SK-MEL-5 (cell line): ENCODE measurements around the gene NRAS. TPM values are rescaled to one million over a fixed set of nuclear protein-coding genes. Genes with fewer than 3 reads are reported as not detected.
"Not testable (repeated sequence)": the region's sequence is repeated elsewhere in the genome, so short reads cannot be mapped to it uniquely, and the experiment has no call there.

Experiments
- DNase-seq: peaks from one replicate; pipeline ENCODE4 v3.0.0-alpha.2; 2016; ENCODE audit warnings: low read depth, low spot score
- in situ Hi-C: cut with HindIII; loops from 2 replicates; pipeline ENCODE4 v1.10.0; 2016; ENCODE audit warnings: low sequenced_read_pairs, high pct_unique_total_duplicates, low pct_unique_long_range_greater_than_20kb
- polyA plus RNA-seq, 2 experiments: library from polyadenylated mRNA; depleted of rRNA; stranded (reverse); fragments of >200 nt; gene quantifications; 2 replicates each; pipeline ENCODE4 v1.2.3, GENCODE V29; 2015
- total RNA-seq: library from RNA; depleted of rRNA; stranded (reverse); fragments of >200 nt; shearing (Covaris generic); gene quantifications from 2 replicates; pipeline ENCODE4 v1.2.3, GENCODE V29; 2014; rRNA removed

NRAS gene
- 69.2 and 70.4 TPM in 2 replicates for total RNA-seq
- polyA plus RNA-seq (2015; cell fraction: cytosol; rRNA removed): 30.3 and 38.8 TPM in 2 replicates
- polyA plus RNA-seq (2015; cell fraction: nucleus; rRNA removed): 13.3 and 13.7 TPM in 2 replicates

GRCh38 chr1:114716304-114717170 is at the start of gene NRAS:
TSS of gene NRAS (minus strand) at chr1:114716771. CDS start at chr1:114716160, 611 bp downstream.
- in situ Hi-C loops: no loop called here
- DNase-seq: peak; percentile 87

GRCh38 chr1:114764689-114765088 is 48.1 kb upstream of the NRAS start:
- in situ Hi-C loops: no loop called here
- peak; percentile 23 for DNase-seq

- in situ Hi-C loops: no loop called here
- no peak for DNase-seq
Measured at GRCh38 chr1:114758256-114758832, 41.8 kb upstream of the NRAS start.

GRCh38 chr1:114757455-114758255 is 41.1 kb upstream of the NRAS start, which contains the start of gene CSDE1:
TSS of gene CSDE1 (minus strand) at chr1:114757984. CDS start at chr1:114739890, 18,094 bp downstream.
- DNase-seq: peak; percentile 98
- in situ Hi-C loops: no loop called here

GRCh38 chr1:114756949-114757454 is 40.4 kb upstream of the NRAS start:
- in situ Hi-C loops: no loop called here
- peak; percentile 8 for DNase-seq

GRCh38 chr1:114756009-114756892 is 39.7 kb upstream of the NRAS start:
- DNase-seq: no peak

GRCh38 chr1:114755006-114755931 is 38.7 kb upstream of the NRAS start:
- in situ Hi-C loops: no loop called here
- no peak for DNase-seq

More at GRCh38 chr1:114756009-114756892, 39.7 kb upstream of the NRAS start:
- in situ Hi-C loops: no loop called here

GRCh38 chr1:114753702-114754101 is 37.1 kb upstream of the NRAS start:
- DNase-seq, in situ Hi-C loops: not testable (repeated sequence)

GRCh38 chr1:114753143-114753542 is 36.6 kb upstream of the NRAS start:
- DNase-seq: no peak
- in situ Hi-C loops: no loop called here

GRCh38 chr1:114750780-114751179 is 34.2 kb upstream of the NRAS start:
- in situ Hi-C loops: no loop called here
- no peak for DNase-seq

- in situ Hi-C loops: no loop called here
- DNase-seq: no peak
Measured at GRCh38 chr1:114749835-114750234, 33.3 kb upstream of the NRAS start.

- in situ Hi-C loops: no loop called here
- DNase-seq: no peak
Measured at GRCh38 chr1:114746450-114747121, 30.0 kb upstream of the NRAS start.

GRCh38 chr1:114745291-114745690 is 28.7 kb upstream of the NRAS start:
- no peak for DNase-seq
- in situ Hi-C loops: no loop called here

GRCh38 chr1:114741963-114742746 is 25.6 kb upstream of the NRAS start:
- DNase-seq: no peak
- in situ Hi-C loops: no loop called here

- DNase-seq: no peak
- in situ Hi-C loops: no loop called here
Measured at GRCh38 chr1:114740331-114740730, 23.8 kb upstream of the NRAS start.
